ENCODE data around the gene C1RL.

The C1RL gene, protein sequence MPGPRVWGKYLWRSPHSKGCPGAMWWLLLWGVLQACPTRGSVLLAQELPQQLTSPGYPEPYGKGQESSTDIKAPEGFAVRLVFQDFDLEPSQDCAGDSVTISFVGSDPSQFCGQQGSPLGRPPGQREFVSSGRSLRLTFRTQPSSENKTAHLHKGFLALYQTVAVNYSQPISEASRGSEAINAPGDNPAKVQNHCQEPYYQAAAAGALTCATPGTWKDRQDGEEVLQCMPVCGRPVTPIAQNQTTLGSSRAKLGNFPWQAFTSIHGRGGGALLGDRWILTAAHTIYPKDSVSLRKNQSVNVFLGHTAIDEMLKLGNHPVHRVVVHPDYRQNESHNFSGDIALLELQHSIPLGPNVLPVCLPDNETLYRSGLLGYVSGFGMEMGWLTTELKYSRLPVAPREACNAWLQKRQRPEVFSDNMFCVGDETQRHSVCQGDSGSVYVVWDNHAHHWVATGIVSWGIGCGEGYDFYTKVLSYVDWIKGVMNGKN

DNA sequence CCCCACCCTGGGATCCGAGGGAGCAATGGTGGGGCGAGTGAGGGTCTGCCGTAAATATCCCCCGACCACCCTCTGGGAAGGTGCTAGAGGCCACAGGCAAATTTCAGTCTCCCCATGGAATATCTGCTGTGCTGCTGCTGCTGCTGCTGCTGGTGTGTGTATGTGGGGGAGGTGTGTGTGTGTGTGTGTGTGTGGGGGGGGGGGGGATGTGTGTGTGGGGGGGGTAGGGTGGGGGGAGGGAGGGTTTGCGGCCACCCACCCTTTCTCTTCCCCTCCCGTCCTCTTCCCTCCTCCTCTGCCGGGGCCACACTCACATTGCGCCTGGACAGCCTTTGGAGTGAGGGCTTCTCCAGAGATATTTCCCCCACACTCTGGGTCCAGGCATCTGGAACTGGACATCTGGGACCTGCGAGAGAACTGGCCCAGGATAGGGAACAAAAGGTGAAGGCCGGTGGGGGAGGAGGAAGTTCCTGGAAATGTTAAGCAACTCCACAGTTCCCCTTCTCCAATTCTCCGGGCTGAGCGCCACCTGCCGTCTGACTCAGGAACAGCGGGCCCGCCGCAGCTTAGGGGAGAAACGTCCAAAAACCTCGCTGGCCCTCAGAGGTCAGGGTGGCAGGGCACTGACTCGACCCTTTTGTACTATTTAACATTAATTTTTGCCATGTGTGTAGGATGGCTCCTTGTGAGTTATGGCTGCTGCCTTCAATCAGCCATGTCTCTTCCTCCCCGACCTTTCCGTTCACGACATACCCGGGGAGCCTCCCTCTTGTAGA lies at the start of gene C1RL:
Gene C1RL (minus strand): TSS at position 419 of the 776 bp plus-strand sequence. CDS start 34 bp downstream, at position 385.
- H3K27ac ChIP-seq (ENCODE audit: low read depth, low read length) = peak within 1 kb of the TSS; percentile 49; the same call in 1 of the 2 replicates
- TF ChIP-seq, protein P1, sequence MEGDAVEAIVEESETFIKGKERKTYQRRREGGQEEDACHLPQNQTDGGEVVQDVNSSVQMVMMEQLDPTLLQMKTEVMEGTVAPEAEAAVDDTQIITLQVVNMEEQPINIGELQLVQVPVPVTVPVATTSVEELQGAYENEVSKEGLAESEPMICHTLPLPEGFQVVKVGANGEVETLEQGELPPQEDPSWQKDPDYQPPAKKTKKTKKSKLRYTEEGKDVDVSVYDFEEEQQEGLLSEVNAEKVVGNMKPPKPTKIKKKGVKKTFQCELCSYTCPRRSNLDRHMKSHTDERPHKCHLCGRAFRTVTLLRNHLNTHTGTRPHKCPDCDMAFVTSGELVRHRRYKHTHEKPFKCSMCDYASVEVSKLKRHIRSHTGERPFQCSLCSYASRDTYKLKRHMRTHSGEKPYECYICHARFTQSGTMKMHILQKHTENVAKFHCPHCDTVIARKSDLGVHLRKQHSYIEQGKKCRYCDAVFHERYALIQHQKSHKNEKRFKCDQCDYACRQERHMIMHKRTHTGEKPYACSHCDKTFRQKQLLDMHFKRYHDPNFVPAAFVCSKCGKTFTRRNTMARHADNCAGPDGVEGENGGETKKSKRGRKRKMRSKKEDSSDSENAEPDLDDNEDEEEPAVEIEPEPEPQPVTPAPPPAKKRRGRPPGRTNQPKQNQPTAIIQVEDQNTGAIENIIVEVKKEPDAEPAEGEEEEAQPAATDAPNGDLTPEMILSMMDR (IDR thresholded peaks at IDR 0.05; ENCODE audit: insufficient read depth, low read length, poor library complexity, severe bottlenecking) = peak; percentile 89
- no peak for TF ChIP-seq EZH2phosphoT487 (conservative IDR thresholded peaks at IDR 0.05; ENCODE audit: low read length)
- peak within 1 kb of the TSS; percentile 79 for H3K4me3 ChIP-seq (ENCODE audit: insufficient read depth, low read length, poor library complexity, severe bottlenecking)
- H3K9ac ChIP-seq (ENCODE audit: low read length) = peak within 1 kb of the TSS; percentile 82
- no peaks in the 10 kb centered on the region for H3K27me3 ChIP-seq (ENCODE audit: low read length)
- H3K36me3 ChIP-seq (ENCODE audit: low read length) = no peaks in the 10 kb centered on the region; the same call in 1 of the 2 replicates
- H3K79me2 ChIP-seq (ENCODE audit: insufficient read depth, low read length) = no peaks in the 10 kb centered on the region
- H4K20me1 ChIP-seq (ENCODE audit: low read depth, low read length) = no peaks in the 10 kb centered on the region
- peak within 1 kb of the TSS; percentile 88 for H2AFZ ChIP-seq (ENCODE audit: low read depth, low read length, severe bottlenecking)
- peaks cover 7% of the 10 kb centered on the region for H3K9me3 ChIP-seq (ENCODE audit: insufficient read depth, low read length)
- H3F3A ChIP-seq (ENCODE audit: insufficient read depth) = no peaks in the 10 kb centered on the region; the same call in 1 of the 2 replicates
- H3K4me2 ChIP-seq (ENCODE audit: low read depth, low read length, poor library complexity, severe bottlenecking) = peak within 1 kb of the TSS; percentile 99
- H3K9me2 ChIP-seq (replicated peaks; ENCODE audit: insufficient read depth, low read length) = no peaks in the 10 kb centered on the region

DNA sequence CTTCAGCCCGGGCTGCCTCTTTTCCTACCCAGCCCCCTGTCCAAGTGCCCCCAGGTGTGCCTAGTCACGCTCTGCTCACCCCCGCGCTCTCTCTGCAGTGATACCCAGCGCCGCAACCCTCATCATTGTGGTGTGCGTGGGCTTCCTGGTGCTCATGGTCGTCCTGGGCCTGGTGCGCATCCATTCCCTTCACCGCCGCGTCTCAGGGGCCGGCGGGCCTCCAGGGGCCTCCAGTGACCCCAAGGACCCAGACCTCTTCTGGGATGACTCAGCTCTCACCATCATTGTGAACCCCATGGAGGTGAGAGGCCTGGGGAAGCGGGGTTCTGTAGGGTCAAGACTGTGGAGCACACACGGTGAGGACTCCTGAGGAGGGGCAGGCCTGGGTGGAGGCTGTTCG lies 48.4 kb upstream of the C1RL start:
- Histone ChIP-seq H2AFZ (ENCODE audit: low read depth, low read length, severe bottlenecking) (no peak overlapping the region), H3F3A (ENCODE audit: insufficient read depth) (no peaks in the 10 kb centered on the region), H3K4me3 (ENCODE audit: insufficient read depth, low read length, poor library complexity, severe bottlenecking) (no peak overlapping the region), H3K36me3 (ENCODE audit: low read length) (no peaks in the 10 kb centered on the region), H3K79me2 (ENCODE audit: insufficient read depth, low read length) (no peaks in the 10 kb centered on the region), H3K27ac (ENCODE audit: low read depth, low read length) (no peak overlapping the region), H4K20me1 (ENCODE audit: low read depth, low read length) (no peaks in the 10 kb centered on the region), H3K9me2 (replicated peaks; ENCODE audit: insufficient read depth, low read length) (no peaks in the 10 kb centered on the region), H3K9me3 (ENCODE audit: insufficient read depth, low read length) (no peaks in the 10 kb centered on the region), H3K9ac (ENCODE audit: low read length) (no peak overlapping the region), H3K27me3 (ENCODE audit: low read length) (no peaks in the 10 kb centered on the region), H3K4me2 (ENCODE audit: low read depth, low read length, poor library complexity, severe bottlenecking) (no peak overlapping the region)
- TF ChIP-seq, protein P1 (IDR thresholded peaks at IDR 0.05; ENCODE audit: insufficient read depth, low read length, poor library complexity, severe bottlenecking) = no peak
- TF ChIP-seq EZH2phosphoT487 (conservative IDR thresholded peaks at IDR 0.05; ENCODE audit: low read length) = no peak

DNA sequence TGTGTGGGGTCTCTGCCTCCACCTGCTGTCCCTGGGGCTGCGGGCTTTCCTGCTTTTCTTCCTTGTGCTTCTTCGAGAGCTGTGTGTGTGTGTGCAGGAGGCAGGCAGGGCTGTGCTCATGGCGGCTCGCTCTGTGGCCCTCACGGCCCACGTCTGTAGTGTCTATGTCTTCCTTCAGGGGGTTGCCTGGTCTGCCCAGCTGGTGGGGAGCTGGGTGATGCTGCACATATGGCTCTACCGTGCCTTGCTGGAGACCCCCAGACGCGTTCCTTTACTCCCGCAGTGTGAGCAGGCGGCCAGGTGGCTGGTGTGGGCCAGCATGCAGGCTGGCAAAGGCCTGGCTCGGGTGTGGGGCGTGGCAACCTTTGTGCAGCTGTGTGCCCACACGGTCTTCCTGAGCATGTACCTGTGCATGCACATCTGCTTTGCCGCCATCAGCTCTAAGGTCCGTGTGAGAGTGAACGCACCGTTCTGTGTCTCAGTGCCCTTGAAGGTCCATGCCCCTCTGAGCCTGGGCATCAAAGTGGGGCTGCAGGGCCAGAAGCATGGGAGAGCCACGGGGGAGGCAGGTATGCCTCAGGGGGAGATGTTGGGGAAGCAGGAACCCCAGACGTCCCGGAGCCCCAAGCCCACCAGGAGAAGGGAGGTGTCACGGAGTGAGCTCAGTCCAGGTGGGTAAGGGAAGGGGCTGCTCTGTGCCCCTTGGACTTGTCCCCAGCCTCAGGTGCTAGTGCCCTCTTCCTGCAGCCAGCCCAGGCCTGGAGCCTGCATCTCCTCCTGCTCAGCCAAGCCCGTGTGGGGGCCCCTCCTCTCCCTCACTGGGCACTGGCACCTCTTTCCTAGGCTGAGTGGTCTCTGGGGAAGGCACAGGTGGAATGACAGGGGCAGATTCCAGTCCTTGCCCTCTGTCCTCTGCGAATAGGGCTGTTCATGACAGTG lies 47.5 kb upstream of the C1RL start:
- H3K79me2 ChIP-seq (ENCODE audit: insufficient read depth, low read length) = no peaks in the 10 kb centered on the region
- TF ChIP-seq EZH2phosphoT487 (conservative IDR thresholded peaks at IDR 0.05; ENCODE audit: low read length) = no peak
- TF ChIP-seq, protein P1 (IDR thresholded peaks at IDR 0.05; ENCODE audit: insufficient read depth, low read length, poor library complexity, severe bottlenecking) = no peak
- H3K4me3 ChIP-seq (ENCODE audit: insufficient read depth, low read length, poor library complexity, severe bottlenecking) = no peak overlapping the region
- H3K9ac ChIP-seq (ENCODE audit: low read length) = no peak overlapping the region
- H3K4me2 ChIP-seq (ENCODE audit: low read depth, low read length, poor library complexity, severe bottlenecking) = no peak overlapping the region
- H3K27me3 ChIP-seq (ENCODE audit: low read length) = no peaks in the 10 kb centered on the region
- H2AFZ ChIP-seq (ENCODE audit: low read depth, low read length, severe bottlenecking) = no peak overlapping the region
- no peaks in the 10 kb centered on the region for H3K9me3 ChIP-seq (ENCODE audit: insufficient read depth, low read length)
- H3K36me3 ChIP-seq (ENCODE audit: low read length) = no peaks in the 10 kb centered on the region
- H3F3A ChIP-seq (ENCODE audit: insufficient read depth) = no peaks in the 10 kb centered on the region
- no peaks in the 10 kb centered on the region for H3K9me2 ChIP-seq (replicated peaks; ENCODE audit: insufficient read depth, low read length)
- H3K27ac ChIP-seq (ENCODE audit: low read depth, low read length) = no peak overlapping the region
- no peaks in the 10 kb centered on the region for H4K20me1 ChIP-seq (ENCODE audit: low read depth, low read length)
